Retinal pigment epithelial cell (primary cell): ENCODE data around the gene STYXL1.

ENCODE experiments used
- DNase-seq: peaks from one replicate; pipeline ENCODE4 v3.0.0-alpha.2; 2010; ENCODE audit warnings: low read depth
- H3K4me3 ChIP-seq: 2 replicates; pipeline ENCODE4 v1.5.1; 2011; ENCODE audit warnings: mild to moderate bottlenecking, low read length, control low read depth, moderate library complexity
- CTCF ChIP-seq: conservative IDR thresholded peaks from 2 replicates; pipeline ENCODE4 v1.5.1; 2011; ENCODE audit warnings: low read depth, low read length, control low read depth, inconsistent platforms

STYXL1 gene

GRCh38 chr7:75985518-75986146 is 62.2 kb downstream of the STYXL1 start:
- no peak for DNase-seq
- no peak overlapping the region for H3K4me3 ChIP-seq
- TF ChIP-seq CTCF = no peak

- no peak overlapping the region for H3K4me3 ChIP-seq
- TF ChIP-seq CTCF = no peak
- DNase-seq = no peak
These were observed 62.7 kb downstream of the STYXL1 start for GRCh38 chr7:75985009-75985517.

- no peak for DNase-seq
- no peak for TF ChIP-seq CTCF
- no peak overlapping the region for H3K4me3 ChIP-seq
These were observed 63.4 kb downstream of the STYXL1 start for GRCh38 chr7:75984130-75985008.

- no peak overlapping the region for H3K4me3 ChIP-seq
- TF ChIP-seq CTCF = no peak
- DNase-seq = no peak
These were observed 64.2 kb downstream of the STYXL1 start for GRCh38 chr7:75983471-75984129.

- no peak for DNase-seq
- TF ChIP-seq CTCF = no peak
- H3K4me3 ChIP-seq = no peak overlapping the region
These were observed 65.3 kb downstream of the STYXL1 start for GRCh38 chr7:75982306-75983064.

- no peak for DNase-seq
- TF ChIP-seq CTCF = no peak
- no peak overlapping the region for H3K4me3 ChIP-seq
These were observed 66.1 kb downstream of the STYXL1 start for GRCh38 chr7:75981453-75982305.
